Measurements from ENCODE around the gene PLAAT4. TPM values are rescaled to one million over a fixed set of nuclear protein-coding genes. Genes with fewer than 3 reads are reported as not detected.

The PLAAT4 gene
- total and polyA plus RNA-seq, 10 of the 15 experiments (the other 5 are each of a cell fraction or from before 2014, with no cell fraction given) = 6.0 to 34.3 (median 12.4) TPM

- TF ChIP-seq REST (IDR thresholded peaks at IDR 0.05; ENCODE audit: low read depth, low read length) (no peak), SREBF2 (IDR thresholded peaks at IDR 0.05; ENCODE audit: low read length) (no peak), SIN3A (IDR thresholded peaks at IDR 0.05; ENCODE audit: low read depth, low read length) (no peak), RCOR1 (conservative IDR thresholded peaks at IDR 0.05; ENCODE audit: low read depth, low read length) (no peak), ATF3 (IDR thresholded peaks at IDR 0.05; ENCODE audit: borderline replicate concordance, extremely low read depth, low read depth, low read length) (no peak), SMARCA5 (IDR thresholded peaks at IDR 0.05) (no peak)
These were observed 30.6 kb downstream of the PLAAT4 start (continued) for GRCh38 chr11:63567044-63567840.

- Histone ChIP-seq H3K4me3 (no peak overlapping the region), H3K36me3 (ENCODE audit: control insufficient read depth in 2 of 2, insufficient read depth in 2 of 2, low read length in 1 of 2) (no peaks in the 10 kb centered on the region), H3K4me2 (ENCODE audit: control insufficient read depth, insufficient read depth) (no peak overlapping the region), H3K4me1 (ENCODE audit: control insufficient read depth, insufficient read depth, low read length) (peaks cover 48% of the 10 kb centered on the region), H3K9ac (ENCODE audit: control insufficient read depth, insufficient read depth, low read length) (no peak overlapping the region), H4K20me1 (ENCODE audit: control insufficient read depth, insufficient read depth) (no peaks in the 10 kb centered on the region), H3K27me3 (replicated peaks in 1 of 2; ENCODE audit: control insufficient read depth in 2 of 2, insufficient read depth in 2 of 2, low read length in 1 of 2) (no peaks in the 10 kb centered on the region), H3K79me2 (ENCODE audit: control insufficient read depth, insufficient read depth, low read length) (no peaks in the 10 kb centered on the region), H3K27ac (ENCODE audit: control insufficient read depth, insufficient read depth) (no peak overlapping the region), H2AFZ (ENCODE audit: control insufficient read depth, low read depth, low read length) (no peak overlapping the region), H3K9me3 (replicated peaks; ENCODE audit: control insufficient read depth, insufficient read depth, low read length) (no peaks in the 10 kb centered on the region)
- 98% methylated on average over 3 of the region's 3 CpGs for WGBS (ENCODE audit: insufficient coverage, insufficient replicate concordance, low lambda C conversion rate, missing lambda C conversion rate)
- DNase-seq (ENCODE audit: low read depth, low spot score) (no peak), ATAC-seq (no peak), FAIRE-seq (no peak)
- SMC1A ChIA-PET (ENCODE audit: uncharacterized antibody, unreplicated experiment) = no interaction called here
- RAD21 ChIA-PET (ENCODE audit: unreplicated experiment) = no interaction called here
- CTCF ChIA-PET = interaction anchor here (0.7 kb wide), 1 partner anchor 1415 kb away, joined by 3 read pairs; no protein-coding TSS in a partner anchor
- in situ Hi-C loops (cut with MboI) = no loop called here
- intact Hi-C loops (cut with micrococcal nuclease; ENCODE audit: unreplicated experiment) = no loop called here
- TF ChIP-seq JUND (IDR thresholded peaks at IDR 0.05; ENCODE audit: low read depth, low read length) = no peak
- peak; percentile 62; the same call in 1 of the 2 replicates for TF ChIP-seq ZBTB40 (IDR thresholded peaks at IDR 0.05; ENCODE audit: borderline replicate concordance)
- POLR2A ChIA-PET = no interaction called here
- BruUV-seq (replicated peaks) = no TSS peak
These were observed 33.0 kb downstream of the PLAAT4 start for GRCh38 chr11:63569570-63569969.
